GM12878 (cell line): ENCODE measurements around the gene OPTC. TPM values are rescaled to one million over a fixed set of nuclear protein-coding genes. Genes with fewer than 3 reads are reported as not detected.

ENCODE experiments used
- ATAC-seq: fragments of 200-7000 bp; cut with Tn5 transposase; 3 replicates; pipeline ENCODE4 v1.9.1; 2020; ENCODE audit warnings: mild to moderate bottlenecking, moderate library complexity
- BruUV-seq: library from RNA; stranded (reverse); fragments of 400-500 nt; replicated peaks from 2 replicates; lab custom pipeline; 2021; lab: Mats Ljungman, UMichigan
- CTCF ChIA-PET: fragments of 300-600 bp; sonication (Branson Sonifier 250); formaldehyde crosslinking; extraction: SDS; loops from one replicate; lab custom pipeline; 2021; ENCODE audit warnings: inconsistent platforms; lab: Yijun Ruan, JAX
- POLR2A ChIA-PET: fragments of 350-600 bp; formaldehyde crosslinking; extraction: SDS; loops from one replicate; lab custom pipeline; 2021; ENCODE audit warnings: inconsistent platforms; lab: Charles Lee
- RAD21 ChIA-PET: fragments of 300-600 bp; sonication (Branson Sonifier 250); formaldehyde crosslinking; loops from one replicate; lab custom pipeline; 2023; ENCODE audit warnings: antibody characterized with exemption; ENCODE audit not compliant: unreplicated experiment; lab: Charles Lee
- SMC1A ChIA-PET: fragments of 300-600 bp; sonication (Branson Sonifier 250); formaldehyde crosslinking; loops from one replicate; lab custom pipeline; 2023; ENCODE audit not compliant: unreplicated experiment, uncharacterized antibody; lab: Charles Lee
- DNase-seq: peaks from one replicate; pipeline ENCODE4 v3.0.0-alpha.2; 2011; ENCODE audit warnings: low read depth, low spot score
- FAIRE-seq: peaks from 3 replicates; lab custom pipeline; 2011; peaks lifted over from hg19 to GRCh38; lab: Jason Lieb, UNC
- H2AFZ ChIP-seq: 2 replicates; pipeline ENCODE4 v1.6.0; 2011; ENCODE audit warnings: low read depth, low read length, control low read depth; ENCODE audit not compliant: control insufficient read depth
- H3K27ac ChIP-seq: 2 replicates; pipeline ENCODE4 v1.5.1; 2011; ENCODE audit warnings: control low read depth; ENCODE audit not compliant: control insufficient read depth, insufficient read depth
- H3K27me3 ChIP-seq, 2 experiments: replicated peaks in 1 of 2; 2 replicates each; pipeline versions ENCODE4 v1.6.0 to v1.6.1; 2011; ENCODE audit warnings: low read length in 1 of 2; ENCODE audit not compliant: control insufficient read depth in 2 of 2, insufficient read depth in 2 of 2
- H3K36me3 ChIP-seq, 2 experiments: 2 replicates each; pipeline ENCODE4 v1.5.1; 2011; ENCODE audit warnings: low read length in 1 of 2; ENCODE audit not compliant: control insufficient read depth in 2 of 2, insufficient read depth in 2 of 2
- H3K4me1 ChIP-seq: 2 replicates; pipeline ENCODE4 v1.6.1; 2011; ENCODE audit warnings: mild to moderate bottlenecking, low read length, moderate library complexity, mixed read lengths; ENCODE audit not compliant: control insufficient read depth, insufficient read depth
- H3K4me2 ChIP-seq: 2 replicates; pipeline ENCODE4 v1.6.0; 2011; ENCODE audit warnings: control low read depth; ENCODE audit not compliant: control insufficient read depth, insufficient read depth
- H3K4me3 ChIP-seq: fragments of 200-600 bp; sonication (generic); 2 replicates; pipeline ENCODE4 v1.5.1; 2016
- H3K79me2 ChIP-seq: 2 replicates; pipeline ENCODE4 v1.6.0; 2011; ENCODE audit warnings: low read length; ENCODE audit not compliant: control insufficient read depth, insufficient read depth
- H3K9ac ChIP-seq: 2 replicates; pipeline ENCODE4 v1.8.0; 2011; ENCODE audit warnings: low read length, control low read depth, mixed read lengths; ENCODE audit not compliant: control insufficient read depth, insufficient read depth
- H3K9me3 ChIP-seq: replicated peaks from 3 replicates; pipeline ENCODE4 v1.5.1; 2011; ENCODE audit warnings: mild to moderate bottlenecking, low read length; ENCODE audit not compliant: control insufficient read depth, insufficient read depth
- H4K20me1 ChIP-seq: 2 replicates; pipeline ENCODE4 v1.6.0; 2011; ENCODE audit not compliant: control insufficient read depth, insufficient read depth
- ATF2 ChIP-seq: IDR thresholded peaks from 2 replicates; pipeline ENCODE4 v1.6.1; 2012; ENCODE audit warnings: low read length, inconsistent platforms
- IRF4 ChIP-seq: IDR thresholded peaks from 2 replicates; pipeline ENCODE4 v1.6.1; 2011; ENCODE audit warnings: low read depth, low read length
- JUND ChIP-seq: IDR thresholded peaks from 2 replicates; pipeline ENCODE4 v1.6.1; 2012; ENCODE audit warnings: low read depth, mild to moderate bottlenecking, low read length, improper control_type of control experiment, moderate library complexity
- MYC ChIP-seq: IDR thresholded peaks from 2 replicates; pipeline ENCODE4 v1.6.1; 2011; ENCODE audit warnings: mild to moderate bottlenecking, low read length, moderate library complexity, inconsistent platforms; ENCODE audit not compliant: insufficient read depth, insufficient replicate concordance, insufficient read length, severe bottlenecking
- NFXL1 ChIP-seq: fragments of 450-650 bp; IDR thresholded peaks from 2 replicates; pipeline ENCODE4 v1.6.1; 2017; ENCODE audit warnings: antibody characterized with exemption, mild to moderate bottlenecking, borderline replicate concordance
- SIX5 ChIP-seq: IDR thresholded peaks from 2 replicates; pipeline ENCODE4 v1.6.1; 2011; ENCODE audit warnings: mild to moderate bottlenecking, low read depth, low read length, moderate library complexity; ENCODE audit not compliant: severe bottlenecking
- WGBS: methylation state at CpG from one replicate; pipeline ENCODE4 v1.1.6; 2016; ENCODE audit warnings: low lambda C conversion rate; ENCODE audit not compliant: insufficient replicate concordance, insufficient coverage; ENCODE audit errors: missing lambda C conversion rate; 5-methylcytosine and 5-hydroxymethylcytosine counted together
- in situ Hi-C: fragments of 300-500 bp; cut with MboI; formaldehyde crosslinking; loops from 9 replicates; pipeline ENCODE4 v1.14.3; 2018; ENCODE audit warnings: mixed read lengths
- intact Hi-C: fragments of 100-400 bp; cut with micrococcal nuclease; formaldehyde crosslinking; loops from one replicate; pipeline ENCODE4 v1.14.2; 2022; ENCODE audit not compliant: unreplicated experiment
- polyA plus RNA-seq, 11 experiments: library from polyadenylated mRNA; depleted of rRNA in 4 of 11; unstranded in 6 of 11; stranded (reverse) in 5 of 11; fragments of >200 nt; fragmentation: Nextera tagmentation in 4 of 11; fragmentation: Illumina TruSeq in 1 of 11; extraction: Ambion mirVana in 4 of 11; extraction: Trizol in 1 of 11; gene quantifications; 1 replicate in 1 of 11; 2 replicates in 10 of 11; pipeline versions ENCODE4 v1.2.1 to v1.2.3, GENCODE V29; 2011 to 2016; ENCODE audit warnings: inconsistent platforms in 2 of 11, missing spikeins in 2 of 11, low read depth in 1 of 11
- total RNA-seq, 4 experiments: library from RNA; depleted of rRNA in 3 of 4; stranded (reverse); fragments of >200 nt in 3 of 4; fragmentation: Illumina TruSeq in 1 of 4; extraction: Trizol in 1 of 4; gene quantifications; 2 replicates each; pipeline versions ENCODE4 v1.2.1 to v1.2.3, GENCODE V29; 2013 to 2021

The OPTC gene
- total and polyA plus RNA-seq, 10 of the 15 experiments (the other 5 are each of a cell fraction or from before 2014, with no cell fraction given) = not detected

- in situ Hi-C loops (no loop called here), intact Hi-C loops (no loop called here)
- ATAC-seq = no peak
- Histone ChIP-seq H3K4me3 (no peak overlapping the region), H3K4me1 (no peaks in the 10 kb centered on the region), H3K9ac (no peak overlapping the region), H2AFZ (no peak overlapping the region), H3K9me3 (no peaks in the 10 kb centered on the region), H3K27ac (no peak overlapping the region), H3K79me2 (no peaks in the 10 kb centered on the region), H3K36me3 (no peaks in the 10 kb centered on the region), H3K4me2 (no peak overlapping the region), H4K20me1 (no peaks in the 10 kb centered on the region), H3K27me3 (no peaks in the 10 kb centered on the region; a peak in 2 of 4 replicates)
- ChIA-PET SMC1A (no interaction called here), RAD21 (no interaction called here), POLR2A (interaction anchor here (0.6 kb wide), 1 partner anchor 226 kb away, joined by 9 read pairs; no protein-coding TSS in a partner anchor)
- no peak for DNase-seq
- BruUV-seq = no TSS peak
- 6% methylated on average over 3 of the region's 3 CpGs for WGBS
- no peak for FAIRE-seq
- TF ChIP-seq ATF2 (no peak), SIX5 (no peak), MYC (no peak)
- TF ChIP-seq, all 136 proteins: peak for 0
- CTCF ChIA-PET = no interaction called here
Measured at GRCh38 chr1:203525685-203526084, 31.7 kb downstream of the OPTC start.

DNA sequence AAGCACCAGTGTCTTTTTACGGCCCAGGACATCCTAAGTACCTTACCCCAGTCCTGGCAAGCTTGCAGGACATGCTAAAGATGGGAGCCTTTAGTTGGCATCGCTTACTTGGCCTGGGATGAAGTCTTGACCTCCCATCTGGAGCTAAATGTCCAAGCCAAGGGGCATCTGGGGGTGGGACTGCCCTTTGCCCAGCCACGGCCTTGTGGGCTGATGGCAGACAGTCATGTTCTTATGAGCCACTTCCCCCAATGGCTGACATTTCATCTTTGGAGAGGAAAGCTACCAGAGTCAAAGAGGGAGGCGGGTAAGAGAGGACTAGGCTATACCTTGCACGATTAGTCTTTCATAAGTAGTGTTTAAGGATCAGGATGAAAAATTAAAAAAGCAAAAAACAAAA, 32.2 kb downstream of the OPTC start:
- Histone ChIP-seq H3K27me3 (peaks cover 0 to 3% of the 10 kb centered on the region in 2 experiments; a peak in 3 of 4 replicates), H3K9ac (no peak overlapping the region), H3K4me1 (no peaks in the 10 kb centered on the region), H2AFZ (no peak overlapping the region), H4K20me1 (no peaks in the 10 kb centered on the region), H3K9me3 (no peaks in the 10 kb centered on the region), H3K4me2 (no peak overlapping the region), H3K4me3 (no peak overlapping the region), H3K27ac (no peak overlapping the region), H3K36me3 (no peaks in the 10 kb centered on the region), H3K79me2 (no peaks in the 10 kb centered on the region)
- ChIA-PET SMC1A (no interaction called here), RAD21 (interaction anchor here (0.5 kb wide), 1 partner anchor 377 kb away, joined by 3 read pairs; no protein-coding TSS in a partner anchor), POLR2A (interaction anchor here (0.6 kb wide), 1 partner anchor 225 kb away, joined by 9 read pairs; no protein-coding TSS in a partner anchor), CTCF (no interaction called here)
- in situ Hi-C loops = no loop called here
- no peak for FAIRE-seq
- BruUV-seq = no TSS peak
- no peak for DNase-seq
- WGBS = 27% methylated on average over 5 of the region's 5 CpGs
- intact Hi-C loops = no loop called here
- TF ChIP-seq IRF4 (no peak), NFXL1 (no peak), JUND (no peak)
- ATAC-seq = no peak
